Kidney (tissue), 14 donors: ENCODE results near the gene TCEAL4. TPM values are rescaled to one million over a fixed set of nuclear protein-coding genes. Genes with fewer than 3 reads are reported as not detected.

Experiments used
- DNase-seq, 5 donors: peaks; one replicate each; pipeline ENCODE4 v3.0.0-alpha.2; 2013 to 2020
- FAIRE-seq: peaks from 2 replicates; lab custom pipeline; 2012; peaks lifted over from hg19 to GRCh38; lab: Jason Lieb, UNC
- H3K27ac ChIP-seq, 2 donors: one replicate each; pipeline ENCODE4 v1.7.0; 2013; ENCODE audit warnings: low read depth in 2 of 2, low read length in 2 of 2, inconsistent platforms in 1 of 2
- H3K27me3 ChIP-seq: one replicate; pipeline ENCODE4 v1.7.1; 2013; ENCODE audit warnings: low read length, inconsistent platforms; ENCODE audit not compliant: control insufficient read depth, insufficient read depth
- H3K36me3 ChIP-seq, 3 donors: one replicate each; pipeline versions ENCODE4 v1.7.0 to v1.7.1; 2013; ENCODE audit warnings: low read length in 3 of 3, control low read depth in 1 of 3, inconsistent platforms in 1 of 3; ENCODE audit not compliant: insufficient read depth in 3 of 3, control insufficient read depth in 2 of 3
- H3K4me1 ChIP-seq, 3 donors: one replicate each; pipeline versions ENCODE4 v1.7.0 to v1.7.1; 2013; ENCODE audit warnings: low read length in 3 of 3, inconsistent platforms in 1 of 3, low read depth in 1 of 3; ENCODE audit not compliant: control insufficient read depth in 2 of 3, insufficient read depth in 2 of 3
- H3K4me3 ChIP-seq, 3 donors: one replicate each; pipeline versions ENCODE4 v1.7.0 to v1.8.1; 2013; ENCODE audit warnings: low read length in 3 of 3, control low read depth in 1 of 3, inconsistent platforms in 1 of 3
- H3K9ac ChIP-seq, 3 donors: one replicate each; pipeline versions ENCODE4 v1.7.0 to v1.7.1; 2013; ENCODE audit warnings: low read length in 3 of 3, control low read depth in 1 of 3, inconsistent platforms in 1 of 3
- H3K9me3 ChIP-seq, 3 donors: one replicate each; pipeline versions ENCODE4 v1.7.0 to v1.7.1; 2013; ENCODE audit warnings: low read length in 3 of 3, control low read depth in 1 of 3, inconsistent platforms in 1 of 3; ENCODE audit not compliant: control insufficient read depth in 2 of 3, insufficient read depth in 1 of 3
- CTCF ChIP-seq: IDR thresholded peaks from 3 replicates; pipeline ENCODE4 v1.5.1; 2012; ENCODE audit warnings: mild to moderate bottlenecking, moderate library complexity, borderline replicate concordance; ENCODE audit not compliant: insufficient read depth; ENCODE audit errors: extremely low read depth
- intact Hi-C: fragments of 100-400 bp; cut with DNase I; formaldehyde crosslinking; loops from one replicate; pipeline ENCODE4 v1.11.1; 2022
- polyA plus RNA-seq: library from polyadenylated mRNA; stranded (reverse); fragments of 350-450 nt; fragmentation: Illumina TruSeq; extraction: RNeasy Lipid Tissue Mini Kit (QIAGEN cat#74804); gene quantifications from one replicate; pipeline ENCODE4 v1.2.3, GENCODE V29; 2014; ENCODE audit warnings: low read depth, low replicate concordance; ENCODE audit not compliant: insufficient read depth
- total RNA-seq: library from RNA; stranded (reverse); fragmentation: NEBNext Ultra II Directional; extraction: Animal tissue kit (Norgen Biotek cat#: 25700); gene quantifications from one replicate; pipeline ENCODE4 v1.2.1, GENCODE V29; 2021
- donor health status: control.
- donor health status: control.
- donor health status: control.
- donor health status: control.
- donor health status: control.
- donor health status: DM: yes; HTN: yes; CAD: no.
- donor health status: Normal renal cell carcinoma (clear cell type).

TCEAL4 gene
- total and polyA plus RNA-seq, 2 donors from 2014 or later: 96.8 to 193 TPM

- FAIRE-seq: no peak
- H3K4me3 ChIP-seq: no peak overlapping the region
- no peak overlapping the region for H3K9ac ChIP-seq
- no peaks in the 10 kb centered on the region for H3K27me3 ChIP-seq
- no peaks in the 10 kb centered on the region for H3K36me3 ChIP-seq
- intact Hi-C loops: no loop called here
- no peaks in the 10 kb centered on the region for H3K9me3 ChIP-seq
- H3K27ac ChIP-seq: no peak overlapping the region
- no peak for TF ChIP-seq CTCF
- H3K4me1 ChIP-seq: no peaks in the 10 kb centered on the region
- no peak for DNase-seq
Observed at GRCh38 chrX:103571726-103572125, 13.6 kb upstream of the TCEAL4 start.

- no peak for TF ChIP-seq CTCF
- FAIRE-seq (no peak), DNase-seq (no peak)
- H3K4me1 ChIP-seq: no peaks in the 10 kb centered on the region
- no peak overlapping the region for H3K9ac ChIP-seq
- no peaks in the 10 kb centered on the region for H3K9me3 ChIP-seq
- no peak overlapping the region for H3K27ac ChIP-seq
- H3K4me3 ChIP-seq: no peak overlapping the region
- no peaks in the 10 kb centered on the region for H3K36me3 ChIP-seq
- H3K27me3 ChIP-seq: no peaks in the 10 kb centered on the region
- intact Hi-C loops: no loop called here
Observed at GRCh38 chrX:103573202-103573601, 12.1 kb upstream of the TCEAL4 start.

GRCh38 chrX:103584596-103584995 lies 719 bp upstream of the TCEAL4 start:
- TF ChIP-seq CTCF: no peak
- Histone ChIP-seq H3K9me3 (no peaks in the 10 kb centered on the region), H3K4me3 (no peak overlapping the region), H3K27me3 (no peaks in the 10 kb centered on the region), H3K9ac (no peak overlapping the region), H3K4me1 (no peaks in the 10 kb centered on the region), H3K36me3 (peaks cover 0 to 4% (median 0%) of the 10 kb centered on the region in 3 donors), H3K27ac (no peak overlapping the region)
- intact Hi-C loops: no loop called here
- DNase-seq (peak in 2 of 5 donors; percentile 12 to 67), FAIRE-seq (no peak)

- FAIRE-seq (no peak), DNase-seq (peak in 3 of 5 donors; percentile 14 to 49 (median 31))
- Histone ChIP-seq H3K27me3 (no peaks in the 10 kb centered on the region), H3K36me3 (peaks cover 0 to 4% (median 0%) of the 10 kb centered on the region in 3 donors), H3K4me3 (peak overlapping the region; percentile 73 to 85 (median 82)), H3K9ac (peak overlapping the region in 2 of 3 donors; percentile 84 to 85), H3K27ac (peak overlapping the region; percentile 89 to 90), H3K4me1 (no peaks in the 10 kb centered on the region), H3K9me3 (no peaks in the 10 kb centered on the region)
- TF ChIP-seq CTCF: no peak
- intact Hi-C loops: no loop called here
Observed at GRCh38 chrX:103586314-103586646, 965 bp downstream of the TCEAL4 start.
